Subcutaneous abdominal adipose tissue (tissue), 5 donors: ENCODE data around the gene MRPL49.

Experiments
- H3K27ac ChIP-seq: one replicate; pipeline ENCODE4 v1.7.0; 2013; ENCODE audit warnings: low read depth, mild to moderate bottlenecking, inconsistent platforms, low read length, moderate library complexity
- H3K27me3 ChIP-seq, 5 donors: one replicate each; pipeline ENCODE4 v1.7.0; 2013; ENCODE audit warnings: low read length in 5 of 5, inconsistent platforms in 1 of 5; ENCODE audit not compliant: control insufficient read depth in 5 of 5, insufficient read depth in 4 of 5
- H3K36me3 ChIP-seq, 5 donors: one replicate each; pipeline ENCODE4 v1.7.0; 2013; ENCODE audit warnings: low read length in 5 of 5; ENCODE audit not compliant: control insufficient read depth in 5 of 5, insufficient read depth in 5 of 5
- H3K4me1 ChIP-seq, 5 donors: one replicate each; pipeline ENCODE4 v1.7.0; 2013; ENCODE audit warnings: low read length in 5 of 5, mild to moderate bottlenecking in 3 of 5, moderate library complexity in 1 of 5; ENCODE audit not compliant: control insufficient read depth in 5 of 5, insufficient read depth in 5 of 5
- H3K4me3 ChIP-seq, 5 donors: one replicate each; pipeline ENCODE4 v1.7.0; 2013; ENCODE audit warnings: low read length in 5 of 5, low read depth in 1 of 5
- H3K9ac ChIP-seq, 5 donors: one replicate each; pipeline ENCODE4 v1.7.0; 2013; ENCODE audit warnings: low read length in 5 of 5, mild to moderate bottlenecking in 4 of 5, moderate library complexity in 3 of 5
- H3K9me3 ChIP-seq, 5 donors: one replicate each; pipeline ENCODE4 v1.7.0; 2013; ENCODE audit warnings: low read length in 5 of 5; ENCODE audit not compliant: control insufficient read depth in 5 of 5
- donor health status: healthy.
- donor health status: healthy.
- donor health status: healthy.
- donor health status: healthy.
- donor health status: healthy.

MRPL49 gene

DNA sequence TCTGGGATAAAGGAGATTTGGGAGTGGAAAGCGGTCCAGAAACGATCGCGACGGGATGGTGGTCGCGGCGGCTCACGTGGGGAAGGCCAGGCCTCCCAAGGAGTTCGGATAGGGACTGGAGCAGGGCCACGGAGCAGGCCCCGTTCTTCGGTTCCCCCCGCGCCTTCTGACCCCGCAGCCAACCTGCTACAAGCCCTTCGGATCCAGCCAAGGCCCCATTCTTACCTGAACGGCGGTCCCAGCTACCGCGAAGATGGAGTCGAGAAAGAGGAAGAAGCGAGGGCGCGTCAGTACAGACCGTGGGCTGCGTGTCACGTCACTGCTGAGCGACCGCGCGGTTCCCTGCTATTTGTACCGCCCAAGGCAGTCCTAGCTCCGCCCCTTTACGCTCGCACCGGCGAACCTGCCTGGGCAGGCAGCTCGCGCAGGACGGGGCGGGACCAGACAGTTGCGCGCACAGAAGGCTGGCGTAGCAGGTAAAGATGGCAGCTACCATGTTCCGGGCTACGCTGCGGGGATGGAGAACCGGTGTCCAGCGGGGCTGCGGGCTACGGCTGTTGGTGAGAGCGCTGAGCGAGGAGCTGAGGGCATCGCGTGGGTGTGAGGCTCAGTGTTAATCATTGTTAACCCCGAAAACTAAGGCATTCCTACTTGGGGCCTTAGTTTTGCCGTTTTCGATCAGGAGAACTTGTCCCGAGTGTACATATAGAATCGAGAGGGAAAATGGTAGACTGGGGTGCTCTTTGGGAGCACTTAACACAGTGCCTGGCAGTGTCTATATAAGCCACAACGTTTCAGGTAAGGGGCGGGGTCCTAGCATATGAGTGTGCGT is at the start of gene MRPL49, which contains the start of gene FAU:
Gene MRPL49, plus strand, starts transcription at position 457 of the 832 bp plus-strand sequence. Its CDS starts 26 bp downstream, at position 483.
Gene FAU, minus strand, starts transcription at position 270 of the 832 bp plus-strand sequence. CDS start 321 bp downstream, outside the sequence.
- Histone ChIP-seq H3K4me1 (peaks cover 6 to 28% (median 27%) of the 10 kb centered on the region in 5 donors), H3K27me3 (no peaks in the 10 kb centered on the region), H3K27ac (peak within 1 kb of the TSS; percentile 79), H3K4me3 (peak within 1 kb of the TSS; percentile 83 to 99 (median 98)), H3K9ac (peak within 1 kb of the TSS; percentile 87 to 97 (median 92)), H3K36me3 (peaks cover 0 to 53% (median 47%) of the 10 kb centered on the region in 5 donors), H3K9me3 (no peaks in the 10 kb centered on the region)

DNA sequence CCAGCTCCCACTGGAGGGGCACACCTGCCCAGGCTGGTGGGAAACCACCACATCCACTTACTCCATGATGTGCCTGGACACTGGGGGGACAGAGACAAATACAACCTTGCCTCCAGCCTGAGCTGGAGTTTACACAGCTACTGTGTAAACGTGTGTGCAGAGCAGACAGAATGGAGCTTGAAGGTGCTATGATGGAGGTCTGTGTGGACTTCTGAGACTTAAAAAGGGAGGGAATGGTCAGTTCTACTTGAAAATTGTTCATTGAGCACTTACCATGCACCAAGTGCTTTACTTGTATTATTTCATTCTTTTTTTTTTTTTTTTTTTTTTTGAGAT is 49.5 kb upstream of the MRPL49 start:
- Histone ChIP-seq H3K9me3 (no peaks in the 10 kb centered on the region), H3K27ac (no peak overlapping the region), H3K4me1 (no peaks in the 10 kb centered on the region), H3K9ac (no peak overlapping the region), H3K4me3 (no peak overlapping the region), H3K36me3 (no peaks in the 10 kb centered on the region), H3K27me3 (no peaks in the 10 kb centered on the region)

DNA sequence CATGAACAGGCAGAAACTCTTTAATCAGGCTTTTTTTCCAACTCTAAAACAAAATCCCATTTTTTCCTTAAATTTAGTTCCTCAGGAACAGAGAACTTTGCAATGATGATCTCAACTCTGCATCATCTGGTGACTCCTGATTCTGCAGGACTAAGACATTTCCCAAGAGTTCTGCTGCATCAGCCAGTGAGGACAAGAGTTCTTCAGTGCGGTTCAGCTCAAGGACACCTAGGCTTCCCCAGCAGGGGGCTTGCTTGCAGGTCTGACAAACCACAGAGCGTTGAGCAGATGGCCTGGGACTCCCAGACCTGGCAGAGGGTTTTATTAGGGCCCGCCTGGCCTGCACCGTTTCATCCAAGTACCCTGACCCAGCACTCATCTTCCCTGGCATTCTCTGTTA is 44.7 kb upstream of the MRPL49 start:
- no peaks in the 10 kb centered on the region for H3K4me1 ChIP-seq
- H3K36me3 ChIP-seq: no peaks in the 10 kb centered on the region
- H3K4me3 ChIP-seq: no peak overlapping the region
- H3K9me3 ChIP-seq: no peaks in the 10 kb centered on the region
- H3K9ac ChIP-seq: no peak overlapping the region
- H3K27ac ChIP-seq: no peak overlapping the region
- no peaks in the 10 kb centered on the region for H3K27me3 ChIP-seq

DNA sequence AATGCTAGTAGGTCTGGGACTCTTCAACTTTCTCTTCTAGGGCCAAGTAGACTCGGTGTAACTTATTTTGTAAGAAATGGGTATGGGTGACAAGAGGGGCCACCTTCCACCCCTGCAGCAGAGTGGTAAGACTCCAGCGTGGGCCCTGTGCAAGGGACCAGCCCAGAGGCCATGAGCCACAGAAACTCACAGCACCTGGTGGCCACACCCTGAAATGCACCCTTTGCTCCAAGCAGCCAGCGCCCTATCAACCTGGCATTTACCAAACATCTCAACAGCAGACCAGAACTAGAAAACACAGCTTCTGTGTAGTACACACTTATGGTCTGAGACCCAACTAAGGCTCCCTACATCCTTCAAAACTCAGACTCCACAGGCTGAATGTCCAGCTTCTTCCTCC is 44.0 kb upstream of the MRPL49 start:
- no peak overlapping the region for H3K9ac ChIP-seq

DNA sequence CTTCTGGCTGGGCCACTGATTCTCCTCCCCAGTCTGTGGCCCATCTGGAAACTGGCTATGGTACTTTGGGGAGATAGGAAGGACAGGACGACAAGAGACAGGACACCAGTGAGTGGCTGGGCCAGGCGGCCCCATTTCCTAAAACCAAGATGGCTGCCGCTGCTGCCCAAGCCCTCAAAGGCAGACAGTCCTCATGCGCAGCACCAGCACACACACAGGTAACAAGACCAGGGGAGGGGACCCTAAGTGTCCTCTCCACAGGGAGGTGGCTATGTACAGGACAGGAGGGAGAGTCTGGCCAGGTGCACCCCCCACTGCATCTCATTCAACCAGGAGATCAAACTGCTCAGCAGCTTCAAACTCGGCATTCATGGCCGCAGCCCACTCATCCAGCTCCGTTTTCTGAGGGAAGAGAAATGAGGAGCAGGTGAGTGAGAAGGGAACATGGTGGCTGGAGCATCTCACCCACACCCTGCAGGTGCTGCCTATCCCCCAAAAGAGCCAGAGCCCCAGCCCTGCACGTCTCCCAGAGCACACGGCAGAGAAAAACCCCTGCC is 43.3 kb upstream of the MRPL49 start:
- H3K36me3 ChIP-seq: no peaks in the 10 kb centered on the region
- H3K9ac ChIP-seq: no peak overlapping the region
- H3K4me3 ChIP-seq: no peak overlapping the region
- H3K9me3 ChIP-seq: no peaks in the 10 kb centered on the region
- no peak overlapping the region for H3K27ac ChIP-seq
- no peaks in the 10 kb centered on the region for H3K27me3 ChIP-seq
- H3K4me1 ChIP-seq: peaks cover 0 to 8% (median 6%) of the 10 kb centered on the region in 5 donors

More for the DNA sequence above, 44.0 kb upstream of the MRPL49 start:
- H3K4me3 ChIP-seq: no peak overlapping the region
- no peaks in the 10 kb centered on the region for H3K27me3 ChIP-seq
- H3K27ac ChIP-seq: no peak overlapping the region
- peaks cover 0 to under 1% (median under 1%) of the 10 kb centered on the region in 5 donors for H3K4me1 ChIP-seq
- no peaks in the 10 kb centered on the region for H3K9me3 ChIP-seq
- no peaks in the 10 kb centered on the region for H3K36me3 ChIP-seq

DNA sequence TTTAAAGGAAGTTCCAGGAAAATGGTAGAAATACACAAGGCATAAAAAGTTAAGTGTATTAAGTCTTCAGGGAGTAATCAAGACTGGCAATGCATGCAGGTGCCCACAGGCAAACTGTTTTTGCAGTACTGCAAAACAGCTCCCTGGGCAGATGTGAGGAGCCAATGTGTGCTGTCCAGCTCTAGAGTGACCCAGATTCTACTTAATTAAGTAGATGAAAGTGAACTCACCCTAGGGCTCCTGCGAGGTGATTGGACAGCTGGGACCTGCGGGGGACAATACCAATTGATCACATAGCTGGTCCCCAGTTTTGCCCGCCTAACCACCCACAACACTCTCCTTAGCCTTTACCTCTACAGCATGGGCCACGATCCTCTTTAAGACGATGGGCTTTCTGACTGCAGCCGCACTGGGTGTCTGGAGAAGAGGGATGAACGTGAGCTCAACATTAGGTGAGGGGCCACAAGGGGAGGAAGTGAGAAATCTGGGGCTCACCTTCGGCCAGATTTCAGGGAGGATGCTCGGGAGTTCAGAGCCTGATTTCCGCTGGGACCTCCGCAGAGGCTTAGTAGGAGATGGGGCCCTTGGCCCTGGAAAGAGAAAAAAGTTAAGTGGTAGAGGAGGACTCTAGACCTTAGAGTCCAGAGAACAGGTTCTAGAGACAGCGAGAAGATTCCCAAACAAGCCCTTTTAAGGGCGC is 38.8 kb upstream of the MRPL49 start:
- Histone ChIP-seq H3K36me3 (peaks cover 4 to 32% (median 30%) of the 10 kb centered on the region in 5 donors), H3K27me3 (no peaks in the 10 kb centered on the region), H3K4me3 (peak overlapping the region; percentile 25 to 90 (median 88)), H3K9ac (peak overlapping the region in 4 of 5 donors; percentile 71 to 91 (median 82)), H3K4me1 (peaks cover 6 to 22% (median 18%) of the 10 kb centered on the region in 5 donors), H3K9me3 (no peaks in the 10 kb centered on the region), H3K27ac (peak overlapping the region; percentile 78)

DNA sequence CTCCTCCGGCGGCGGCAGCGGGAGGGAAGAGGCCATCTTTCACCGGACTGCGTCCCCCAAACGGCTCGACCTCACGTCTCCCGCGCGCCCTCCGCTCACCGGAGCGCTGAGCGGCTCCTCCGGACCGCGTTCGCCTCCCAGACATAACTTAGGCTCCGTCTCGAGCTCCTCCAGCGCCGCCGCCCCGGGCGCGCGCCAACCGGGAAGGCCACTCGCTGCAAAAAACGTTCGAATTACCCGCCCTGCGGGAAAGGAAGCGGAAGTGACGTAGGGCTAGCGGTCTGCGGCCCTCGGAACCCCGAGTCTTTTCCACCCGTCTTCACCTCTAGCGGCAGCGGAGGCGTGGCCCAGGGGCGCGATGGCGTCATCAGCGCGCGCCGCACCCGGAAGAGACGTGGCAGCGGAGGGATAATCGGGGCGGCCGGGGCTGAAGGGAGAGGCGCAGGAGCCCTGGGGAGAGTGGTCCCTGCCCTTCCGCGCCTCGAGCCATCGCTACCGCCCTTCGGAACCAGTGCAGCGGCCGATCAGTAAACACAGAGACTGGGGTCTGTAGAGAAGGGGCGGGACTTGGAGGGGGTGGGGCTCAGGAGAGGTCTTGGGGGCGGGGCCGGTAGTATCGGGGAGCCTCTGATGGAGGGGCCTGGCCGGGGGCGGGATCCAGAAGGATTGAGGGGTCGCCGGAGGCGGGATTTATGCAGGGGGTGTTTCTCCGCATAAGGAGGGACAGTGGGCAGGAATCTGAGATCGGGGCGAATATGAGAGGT is 38.1 kb upstream of the MRPL49 start, which contains the start of the genes CDCA5 and ZFPL1:
Gene CDCA5, minus strand, starts transcription at position 207 of the 764 bp plus-strand sequence. Its CDS starts 62 bp downstream, at position 145.
Gene ZFPL1, plus strand, starts transcription at position 389 of the 764 bp plus-strand sequence. CDS start 477 bp downstream, outside the sequence.
- H3K36me3 ChIP-seq: peaks cover 4 to 39% (median 38%) of the 10 kb centered on the region in 5 donors
- H3K4me1 ChIP-seq: peaks cover 6 to 22% (median 18%) of the 10 kb centered on the region in 5 donors
- no peaks in the 10 kb centered on the region for H3K9me3 ChIP-seq
- H3K27me3 ChIP-seq: no peaks in the 10 kb centered on the region
- H3K9ac ChIP-seq: peak within 1 kb of the TSS; percentile 68 to 91 (median 85)
- H3K4me3 ChIP-seq: peak within 1 kb of the TSS; percentile 88 to 94 (median 89)
- peak within 1 kb of the TSS; percentile 78 for H3K27ac ChIP-seq

DNA sequence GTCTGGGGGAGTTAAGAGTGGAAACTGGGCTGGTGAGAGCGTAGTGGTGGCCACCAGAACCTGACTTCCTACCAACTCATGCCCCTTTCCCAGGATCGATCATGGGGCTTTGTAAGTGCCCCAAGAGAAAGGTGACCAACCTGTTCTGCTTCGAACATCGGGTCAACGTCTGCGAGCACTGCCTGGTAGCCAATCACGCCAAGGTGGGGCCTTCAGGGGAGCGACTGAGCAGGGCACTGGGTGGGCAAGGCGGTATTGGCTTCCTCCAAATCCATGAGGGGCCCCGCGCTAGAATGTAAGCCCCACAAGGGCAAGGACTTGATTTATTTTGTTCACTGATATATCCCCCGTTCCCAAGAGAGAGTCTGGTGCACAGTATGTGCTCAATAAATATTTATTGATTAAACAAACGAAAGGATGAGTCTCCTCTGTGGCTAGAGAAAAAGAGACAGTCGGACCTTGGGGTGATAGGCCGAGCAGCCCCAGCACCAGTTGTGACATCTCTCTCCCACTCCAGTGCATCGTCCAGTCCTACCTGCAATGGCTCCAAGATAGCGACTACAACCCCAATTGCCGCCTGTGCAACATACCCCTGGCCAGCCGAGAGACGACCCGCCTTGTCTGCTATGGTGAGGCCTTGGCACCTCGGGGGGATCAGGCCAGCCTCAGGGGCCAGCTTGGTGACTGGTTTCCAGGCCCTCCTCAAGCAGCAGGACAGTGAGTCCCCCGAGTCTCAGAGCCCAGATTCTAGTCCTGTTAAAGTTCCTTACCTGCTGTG is 37.3 kb upstream of the MRPL49 start:
- Histone ChIP-seq H3K9ac (peak overlapping the region; percentile 68 to 91 (median 85)), H3K4me3 (peak overlapping the region; percentile 88 to 94 (median 89)), H3K9me3 (no peaks in the 10 kb centered on the region), H3K36me3 (peaks cover 4 to 47% (median 45%) of the 10 kb centered on the region in 5 donors), H3K27me3 (no peaks in the 10 kb centered on the region), H3K27ac (peak overlapping the region; percentile 78), H3K4me1 (peaks cover 6 to 22% (median 18%) of the 10 kb centered on the region in 5 donors)
